CD4-positive, alpha-beta T cell treated with Interleukin-15 for 1 hour (primary cell): ENCODE results near the gene GRK3.
"Not testable (repeated sequence)": the region's sequence is repeated elsewhere in the genome, so short reads cannot be mapped to it uniquely, and the experiment has no call there.

ENCODE experiments used
- DNase-seq: peaks from one replicate; pipeline ENCODE4 v3.0.0-alpha.2; 2020

GRK3 gene

GRCh38 chr22:25574736-25575135 is 10.3 kb downstream of the GRK3 start:
- DNase-seq, result no peak

DNA sequence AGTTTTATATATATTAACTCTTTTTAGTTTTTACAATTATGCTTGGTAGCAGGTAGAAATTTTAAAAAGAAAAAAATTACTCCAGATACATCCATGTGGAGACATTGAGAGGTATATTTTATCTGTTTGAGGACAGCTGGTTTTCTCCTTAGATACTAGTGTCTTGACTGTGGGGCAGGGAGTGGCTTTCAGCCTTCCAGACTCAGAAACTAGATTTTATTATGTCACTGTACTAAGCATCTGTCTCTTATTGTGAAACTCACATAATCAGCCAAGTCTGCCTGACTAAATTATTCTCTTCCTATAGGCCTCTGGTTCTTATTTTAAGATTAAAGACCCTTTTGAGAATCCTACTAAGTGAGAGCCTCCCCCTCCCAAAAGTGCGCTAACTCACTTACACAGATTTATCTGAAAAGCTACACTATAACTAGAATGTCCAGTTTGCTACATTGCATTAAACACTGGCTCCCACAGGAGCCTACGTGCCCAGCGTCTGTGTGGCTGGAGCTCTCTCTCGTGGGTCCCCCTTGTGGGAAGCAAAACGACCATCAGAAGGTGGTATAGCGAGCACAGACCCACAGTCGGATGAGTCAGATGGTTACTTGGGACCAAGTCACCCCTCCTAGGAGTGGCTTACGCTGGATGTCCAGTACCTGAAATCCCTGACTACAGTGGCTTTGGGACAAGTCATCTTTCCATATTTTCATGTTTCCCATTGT is 11.4 kb downstream of the GRK3 start:
- DNase-seq, result not testable (repeated sequence)

DNA sequence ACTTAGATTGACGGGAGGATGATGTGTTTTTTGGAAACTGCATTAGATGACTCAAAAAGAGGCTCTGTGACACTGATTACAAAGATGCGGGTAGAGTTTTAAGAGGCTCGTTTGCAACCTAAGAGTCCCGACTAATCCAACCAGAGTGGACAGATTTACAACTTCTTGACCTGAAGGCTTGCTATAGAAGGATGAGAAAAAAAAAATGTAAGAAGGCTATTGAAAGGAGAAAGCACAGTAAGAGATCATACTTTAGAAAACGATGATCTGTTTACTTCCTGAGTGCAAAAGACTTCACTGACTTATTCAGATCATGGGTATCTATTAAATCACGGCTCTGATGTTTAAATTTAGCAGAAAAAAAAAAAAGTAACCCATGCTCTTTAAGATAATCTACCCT is 17.0 kb downstream of the GRK3 start:
- not testable (repeated sequence) for DNase-seq

DNA sequence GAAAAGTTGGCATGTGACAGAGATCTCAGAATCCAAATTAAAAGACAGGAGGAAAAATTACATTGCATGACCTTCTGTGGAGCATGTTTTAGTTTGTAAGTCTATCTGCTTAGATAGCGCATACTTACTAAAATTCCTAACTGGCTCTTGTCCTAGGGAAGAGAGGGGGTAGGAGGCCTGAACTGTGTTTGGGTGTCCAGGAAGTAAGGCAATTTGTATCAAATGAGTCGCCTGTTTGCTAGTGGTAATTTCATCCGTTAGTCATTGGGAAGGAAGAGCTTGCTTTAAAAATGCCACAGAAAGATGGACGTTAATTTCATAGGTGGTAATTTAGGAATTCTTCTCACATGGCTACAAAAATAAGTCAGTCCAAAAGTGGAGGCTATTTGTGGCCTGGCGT is 18.5 kb downstream of the GRK3 start:
- DNase-seq, result no peak

GRCh38 chr22:25584993-25585392 is 20.5 kb downstream of the GRK3 start:
- DNase-seq, result peak; percentile 19

DNA sequence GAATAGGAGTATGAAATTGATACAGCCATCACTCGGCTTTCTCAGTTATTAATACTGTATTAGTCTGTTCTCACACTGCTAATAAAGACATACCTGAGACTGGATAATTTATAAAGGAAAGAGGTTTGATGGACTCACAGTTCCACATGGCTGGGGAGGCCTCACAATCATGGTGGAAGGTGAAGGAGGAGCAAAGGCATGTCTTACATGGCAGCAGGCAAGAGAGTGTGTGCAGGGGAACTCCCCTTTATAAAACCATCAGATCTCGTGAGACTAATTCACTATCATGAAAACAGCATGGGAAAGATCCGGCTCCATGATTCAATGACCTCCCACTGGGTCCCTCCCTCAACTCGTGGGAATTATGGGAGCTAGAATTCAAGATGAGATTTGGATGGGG is 25.2 kb downstream of the GRK3 start:
- not testable (repeated sequence) for DNase-seq

DNA sequence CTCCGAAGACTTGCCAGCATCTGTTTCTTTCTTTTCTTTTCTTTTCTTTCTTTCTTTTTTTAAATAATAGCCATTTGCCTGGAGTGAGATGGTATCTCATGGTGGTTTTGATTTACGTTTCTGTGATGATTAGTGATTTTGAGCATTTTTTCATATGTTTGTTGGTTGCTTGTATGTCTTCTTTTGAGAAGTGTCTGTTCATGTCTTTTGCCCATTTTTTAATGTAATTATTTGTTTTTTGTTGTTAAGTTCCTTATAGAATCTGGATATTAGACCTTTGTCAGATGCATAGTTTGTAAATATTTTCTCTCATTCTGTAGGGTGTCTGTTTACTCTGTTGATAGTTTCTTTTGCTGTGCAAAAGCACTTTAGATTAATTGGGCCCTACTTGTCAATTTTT is 28.8 kb downstream of the GRK3 start:
- not testable (repeated sequence) for DNase-seq

GRCh38 chr22:25598609-25599008 is 34.1 kb downstream of the GRK3 start:
- DNase-seq, result no peak

GRCh38 chr22:25602445-25602844 is 38.0 kb downstream of the GRK3 start:
- no peak for DNase-seq

DNA sequence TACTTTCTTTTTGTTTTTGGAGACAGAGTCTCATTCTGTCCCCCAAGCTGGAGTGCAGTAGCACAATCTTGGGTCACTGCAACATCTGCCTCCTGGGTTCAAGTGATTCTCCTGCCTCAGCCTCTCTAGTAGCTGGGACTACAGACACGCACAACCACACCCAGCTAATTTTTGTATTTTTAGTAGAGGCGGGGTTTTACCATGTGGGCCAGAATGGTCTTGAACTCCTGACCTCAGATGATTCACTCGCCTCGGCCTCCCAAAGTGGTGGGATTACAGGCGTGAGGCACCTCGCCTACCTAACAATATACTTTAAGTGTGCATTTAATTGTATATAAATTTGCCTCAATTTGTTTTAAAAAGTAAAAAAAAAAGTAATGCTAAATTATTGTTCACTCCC is 38.4 kb downstream of the GRK3 start:
- DNase-seq, result no peak

GRCh38 chr22:25605146-25605545 is 40.7 kb downstream of the GRK3 start:
- DNase-seq, result not testable (repeated sequence)

DNA sequence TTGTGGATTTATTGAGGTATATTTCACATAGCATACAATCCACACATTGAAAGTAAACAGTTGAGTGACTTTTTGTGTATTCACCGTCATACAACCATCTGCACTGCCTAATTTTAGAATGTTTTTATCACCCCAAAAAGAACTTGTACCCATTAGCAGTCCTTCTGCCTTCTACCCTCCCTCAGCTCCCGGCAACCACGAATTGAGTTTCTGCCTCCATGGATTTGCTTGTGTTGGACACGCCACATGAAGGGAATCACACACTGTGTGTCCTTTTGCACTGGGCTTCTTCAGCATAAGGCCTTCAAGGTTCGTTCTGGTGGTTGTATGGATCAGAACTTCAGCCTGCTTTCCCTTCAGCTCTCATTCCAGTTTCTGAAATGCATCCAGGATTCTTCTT is 41.1 kb downstream of the GRK3 start:
- DNase-seq, result not testable (repeated sequence)

- not testable (repeated sequence) for DNase-seq
Observed at GRCh38 chr22:25611284-25611683, 46.8 kb downstream of the GRK3 start.

- not testable (repeated sequence) for DNase-seq
Observed at GRCh38 chr22:25613131-25613530, 48.7 kb downstream of the GRK3 start.

DNA sequence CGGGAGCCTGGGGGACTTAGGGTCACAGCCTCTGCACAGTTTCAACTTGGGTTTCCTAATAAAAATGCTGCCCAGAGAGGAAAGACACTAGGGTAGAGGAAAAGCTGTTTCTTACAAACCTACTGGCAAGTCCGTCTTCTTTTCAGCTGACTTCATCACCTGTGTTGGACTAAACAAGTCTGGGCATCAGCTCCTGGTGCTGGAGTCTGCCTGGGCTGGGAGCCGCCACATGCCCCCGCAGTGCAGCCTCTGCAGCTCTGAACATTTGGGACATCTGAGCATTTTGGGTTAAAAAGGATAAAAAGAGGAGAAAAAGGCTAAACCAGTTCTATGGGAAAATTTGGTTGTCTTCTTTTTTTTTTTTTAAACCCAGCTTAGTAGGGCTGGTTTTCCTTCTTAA is 49.1 kb downstream of the GRK3 start:
- DNase-seq, result not testable (repeated sequence)

DNA sequence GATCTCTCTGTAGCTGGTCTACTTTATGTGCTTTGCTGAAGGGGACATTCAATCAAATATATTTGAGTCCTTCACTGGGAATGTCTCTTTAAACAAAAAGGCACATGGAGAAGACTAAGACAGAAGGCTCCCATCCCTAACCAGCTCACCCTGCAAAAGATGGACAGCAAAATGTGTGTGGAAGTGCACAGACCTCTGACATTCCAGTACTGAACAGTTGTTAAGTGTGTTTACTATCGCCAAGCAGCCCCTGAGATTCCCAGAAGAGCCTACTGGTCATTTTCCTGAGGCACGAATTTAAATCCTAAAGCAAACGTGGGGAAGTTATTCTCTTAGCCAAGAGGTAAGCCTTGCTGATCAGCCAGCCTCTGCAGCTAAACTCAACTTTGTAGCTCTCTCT is 50.3 kb downstream of the GRK3 start:
- not testable (repeated sequence) for DNase-seq

GRCh38 chr22:25621986-25622385 is 57.5 kb downstream of the GRK3 start:
- no peak for DNase-seq

DNA sequence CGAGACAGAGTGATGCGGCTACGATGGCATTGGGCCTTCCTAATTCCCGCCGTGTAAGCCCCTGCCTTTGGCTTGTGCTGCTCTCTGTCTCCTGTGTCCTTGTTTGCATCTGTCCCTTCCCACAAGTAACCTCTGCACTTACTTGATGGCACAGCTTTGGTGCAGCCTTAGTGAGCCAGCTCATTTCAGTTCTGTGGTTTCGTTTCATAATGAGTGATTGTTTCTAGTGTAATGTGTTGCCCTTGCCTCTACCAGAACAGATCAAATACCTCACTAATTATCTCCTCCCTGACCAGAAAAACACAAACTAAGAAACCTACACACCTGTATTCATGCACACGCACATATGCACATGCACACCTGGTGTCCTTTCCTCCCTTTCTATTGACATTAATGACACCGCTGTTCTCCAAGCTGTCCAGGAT is 58.8 kb downstream of the GRK3 start:
- DNase-seq, result no peak

GRCh38 chr22:25623851-25624250 is 59.4 kb downstream of the GRK3 start:
- no peak for DNase-seq

DNA sequence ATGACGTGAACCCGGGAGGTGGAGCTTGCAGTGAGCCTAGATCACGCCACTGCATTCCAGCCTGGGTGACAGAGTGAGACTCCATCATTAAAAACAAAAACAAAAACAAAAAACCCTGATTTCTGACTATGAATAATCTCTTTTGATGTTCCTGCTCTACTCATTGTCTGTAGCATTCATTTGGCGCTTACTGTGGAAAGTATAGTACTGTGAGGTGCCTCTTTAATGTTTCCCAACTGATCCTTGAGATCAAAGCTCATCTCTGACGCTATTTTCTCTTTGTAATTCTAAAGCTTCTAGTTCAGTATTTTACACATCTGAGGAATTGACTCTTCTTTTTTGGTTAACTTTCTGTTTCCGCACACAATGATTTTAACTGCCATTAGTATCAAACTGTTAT is 60.0 kb downstream of the GRK3 start:
- no peak for DNase-seq

- DNase-seq, result not testable (repeated sequence)
Observed at GRCh38 chr22:25625747-25626623, 61.5 kb downstream of the GRK3 start.

DNA sequence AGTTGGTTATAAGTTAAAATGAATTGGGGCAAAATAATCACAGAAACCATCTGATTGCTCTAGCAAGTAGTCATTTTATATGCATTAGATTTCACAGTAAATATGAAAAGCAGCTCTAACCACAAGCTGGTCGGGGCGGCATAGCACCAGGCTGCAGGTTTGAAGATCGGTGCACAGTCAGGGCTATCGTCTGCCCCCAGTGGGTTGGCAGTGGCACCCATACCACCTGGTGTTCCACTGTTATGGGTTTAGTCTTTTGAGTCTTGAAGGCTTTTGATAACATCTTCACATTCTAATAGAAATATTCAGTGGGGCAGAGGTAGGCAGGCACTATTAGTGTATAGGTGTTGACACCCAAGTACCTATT is 62.1 kb downstream of the GRK3 start:
- no peak for DNase-seq

DNA sequence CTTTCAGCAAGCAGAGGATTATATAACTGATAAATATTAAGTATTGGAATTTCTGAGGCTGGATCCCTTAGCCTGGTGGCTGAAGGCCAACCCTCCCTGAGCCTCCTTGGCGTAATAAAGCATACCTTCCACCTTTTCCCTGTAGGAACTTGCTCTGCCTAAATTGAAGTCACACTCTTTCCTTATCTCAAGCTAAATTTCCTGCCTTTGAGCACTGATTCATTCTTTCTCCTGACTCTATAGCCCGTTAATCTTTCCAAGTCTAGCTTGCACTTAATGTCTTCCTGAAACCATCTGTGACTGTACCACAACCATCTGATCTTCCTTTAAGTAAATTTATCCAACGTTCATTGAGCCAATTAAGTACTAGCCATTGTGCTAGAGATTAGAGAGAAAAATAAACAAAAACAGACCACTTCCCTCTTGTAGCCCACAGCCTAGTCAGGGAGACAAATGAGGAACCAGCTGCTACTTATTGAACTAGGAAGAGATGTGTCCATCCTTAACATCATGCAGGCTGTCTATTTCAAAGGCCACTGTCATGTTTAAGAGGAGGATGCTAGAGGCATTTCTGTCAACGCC is 62.9 kb downstream of the GRK3 start:
- DNase-seq, result no peak

DNA sequence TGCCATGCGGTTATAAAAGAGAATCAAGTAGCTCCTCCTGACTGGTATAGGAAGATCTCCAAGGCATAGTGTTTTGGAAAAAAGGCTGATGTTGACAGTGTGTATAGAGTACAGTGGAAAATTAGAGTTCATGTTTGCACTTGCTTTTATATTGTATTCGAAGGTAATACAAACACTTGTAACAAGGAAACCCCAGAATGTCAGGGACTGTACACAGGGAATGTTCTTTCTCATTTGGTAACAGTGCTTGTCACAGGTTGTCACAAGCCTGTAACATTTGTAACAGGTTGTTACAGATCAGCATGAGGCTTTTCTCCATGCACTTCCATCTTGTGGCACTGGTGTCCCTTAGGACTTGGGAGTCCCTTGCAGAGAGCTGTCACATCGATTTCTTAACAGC is 64.0 kb downstream of the GRK3 start:
- no peak for DNase-seq
